ENCODE data around the gene ZNF638. TPM values are rescaled to one million over a fixed set of nuclear protein-coding genes. Genes with fewer than 3 reads are reported as not detected.

Gene ZNF638
- total and polyA plus RNA-seq, 9 of the 15 experiments (the other 6 are each of a cell fraction or from before 2014, with no cell fraction given): 53.3 to 165 (median 98.8) TPM

- TF ChIP-seq FOS (IDR thresholded peaks at IDR 0.05; ENCODE audit: extremely low read depth, insufficient read length) (no peak), RBM15 (IDR thresholded peaks at IDR 0.05; ENCODE audit: insufficient read depth, low read length) (no peak), BHLHE40 (IDR thresholded peaks at IDR 0.05; ENCODE audit: low read length) (no peak), XRCC5 (IDR thresholded peaks at IDR 0.05; ENCODE audit: low read depth, low read length) (0 out of 2 replicates have a peak, but pooled peaks have one; percentile 65), EWSR1 (IDR thresholded peaks at IDR 0.05; ENCODE audit: borderline replicate concordance, low read depth, partially characterized antibody) (no peak), STAT5B (CRISPR knock-in tag; IDR thresholded peaks at IDR 0.05) (no peak), EGR1 (conservative IDR thresholded peaks at IDR 0.05) (peak; percentile 82), PTTG1 (tag; IDR thresholded peaks at IDR 0.05; ENCODE audit: low read depth) (no peak), RB1 (IDR thresholded peaks at IDR 0.05; ENCODE audit: low read depth) (peak; percentile 80), POLR3A (IDR thresholded peaks at IDR 0.05; ENCODE audit: borderline replicate concordance, extremely low read depth, insufficient read depth, insufficient read length) (no peak), GABPB1 (CRISPR knock-in tag; IDR thresholded peaks at IDR 0.05) (peak; percentile 38; the same call in 1 of the 2 replicates), CHD4 (IDR thresholded peaks at IDR 0.05; ENCODE audit: insufficient read depth, insufficient replicate concordance, low read depth, low read length, poor library complexity, severe bottlenecking) (no peak)
- TF ChIP-seq, protein P1, sequence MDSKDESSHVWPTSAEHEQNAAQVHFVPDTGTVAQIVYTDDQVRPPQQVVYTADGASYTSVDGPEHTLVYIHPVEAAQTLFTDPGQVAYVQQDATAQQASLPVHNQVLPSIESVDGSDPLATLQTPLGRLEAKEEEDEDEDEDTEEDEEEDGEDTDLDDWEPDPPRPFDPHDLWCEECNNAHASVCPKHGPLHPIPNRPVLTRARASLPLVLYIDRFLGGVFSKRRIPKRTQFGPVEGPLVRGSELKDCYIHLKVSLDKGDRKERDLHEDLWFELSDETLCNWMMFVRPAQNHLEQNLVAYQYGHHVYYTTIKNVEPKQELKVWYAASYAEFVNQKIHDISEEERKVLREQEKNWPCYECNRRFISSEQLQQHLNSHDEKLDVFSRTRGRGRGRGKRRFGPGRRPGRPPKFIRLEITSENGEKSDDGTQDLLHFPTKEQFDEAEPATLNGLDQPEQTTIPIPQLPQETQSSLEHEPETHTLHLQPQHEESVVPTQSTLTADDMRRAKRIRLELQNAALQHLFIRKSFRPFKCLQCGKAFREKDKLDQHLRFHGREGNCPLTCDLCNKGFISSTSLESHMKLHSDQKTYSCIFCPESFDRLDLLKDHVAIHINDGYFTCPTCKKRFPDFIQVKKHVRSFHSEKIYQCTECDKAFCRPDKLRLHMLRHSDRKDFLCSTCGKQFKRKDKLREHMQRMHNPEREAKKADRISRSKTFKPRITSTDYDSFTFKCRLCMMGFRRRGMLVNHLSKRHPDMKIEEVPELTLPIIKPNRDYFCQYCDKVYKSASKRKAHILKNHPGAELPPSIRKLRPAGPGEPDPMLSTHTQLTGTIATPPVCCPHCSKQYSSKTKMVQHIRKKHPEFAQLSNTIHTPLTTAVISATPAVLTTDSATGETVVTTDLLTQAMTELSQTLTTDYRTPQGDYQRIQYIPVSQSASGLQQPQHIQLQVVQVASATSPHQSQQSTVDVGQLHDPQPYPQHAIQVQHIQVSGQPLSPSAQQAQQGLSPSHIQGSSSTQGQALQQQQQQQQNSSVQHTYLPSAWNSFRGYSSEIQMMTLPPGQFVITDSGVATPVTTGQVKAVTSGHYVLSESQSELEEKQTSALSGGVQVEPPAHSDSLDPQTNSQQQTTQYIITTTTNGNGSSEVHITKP (IDR thresholded peaks at IDR 0.05; ENCODE audit: partially characterized antibody): no peak
- TF ChIP-seq, protein P2, sequence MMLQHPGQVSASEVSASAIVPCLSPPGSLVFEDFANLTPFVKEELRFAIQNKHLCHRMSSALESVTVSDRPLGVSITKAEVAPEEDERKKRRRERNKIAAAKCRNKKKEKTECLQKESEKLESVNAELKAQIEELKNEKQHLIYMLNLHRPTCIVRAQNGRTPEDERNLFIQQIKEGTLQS (IDR thresholded peaks at IDR 0.05): no peak
- TF ChIP-seq, protein P2 (CRISPR knock-in tag; conservative IDR thresholded peaks at IDR 0.05): no peak
Observed at GRCh38 chr2:71331581-71332434, at the start of gene ZNF638 (continued).

All from K562 (cell line).